GM12878 (cell line): ENCODE data around the gene PDE11A.
"Not testable (repeated sequence)": the region's sequence is repeated elsewhere in the genome, so short reads cannot be mapped to it uniquely, and the experiment has no call there.

Experiments used
- CTCF ChIP-seq, 3 experiments: IDR thresholded peaks in 2 of 3; conservative IDR thresholded peaks in 1 of 3; 2 replicates each; pipeline ENCODE4 v1.5.1; 2011; ENCODE audit warnings: low read depth in 3 of 3, low read length in 3 of 3, mild to moderate bottlenecking in 3 of 3, control low read depth in 2 of 3, moderate library complexity in 2 of 3, inconsistent platforms in 1 of 3, mixed read lengths in 1 of 3; ENCODE audit not compliant: control insufficient read depth in 2 of 3, insufficient read depth in 1 of 3; ENCODE audit errors: extremely low read depth in 1 of 3
- ETV6 ChIP-seq, 2 experiments: fragments of 450-650 bp in 1 of 2; IDR thresholded peaks in 1 of 2; conservative IDR thresholded peaks in 1 of 2; 2 replicates each; pipeline ENCODE4 v1.6.1; 2014; ENCODE audit warnings: antibody characterized with exemption in 1 of 2, borderline replicate concordance in 1 of 2, low read depth in 1 of 2, mild to moderate bottlenecking in 1 of 2, moderate library complexity in 1 of 2
- MYC ChIP-seq: IDR thresholded peaks from 2 replicates; pipeline ENCODE4 v1.6.1; 2011; ENCODE audit warnings: mild to moderate bottlenecking, low read length, moderate library complexity, inconsistent platforms; ENCODE audit not compliant: insufficient read depth, insufficient replicate concordance, insufficient read length, severe bottlenecking
- PKNOX1 ChIP-seq: fragments of 450-650 bp; IDR thresholded peaks from 2 replicates; pipeline ENCODE4 v1.6.1; 2016; ENCODE audit warnings: mild to moderate bottlenecking
- POLR2A ChIP-seq: IDR thresholded peaks from 2 replicates; pipeline ENCODE4 v1.6.1; 2011; ENCODE audit warnings: low read depth, mild to moderate bottlenecking, low read length
- POLR2AphosphoS2 ChIP-seq: IDR thresholded peaks from 2 replicates; pipeline ENCODE4 v1.6.1; 2011; ENCODE audit warnings: low read depth, mild to moderate bottlenecking, low read length, improper control_type of control experiment, moderate library complexity
- POLR2AphosphoS5 ChIP-seq: IDR thresholded peaks from 2 replicates; pipeline ENCODE4 v1.6.1; 2011; ENCODE audit warnings: mild to moderate bottlenecking, low read length, inconsistent platforms
- SKIL ChIP-seq: fragments of 450-650 bp; IDR thresholded peaks from 2 replicates; pipeline ENCODE4 v1.6.1; 2017; ENCODE audit warnings: mild to moderate bottlenecking, low read depth, inconsistent platforms; ENCODE audit not compliant: poor library complexity, severe bottlenecking
- SP1 ChIP-seq: IDR thresholded peaks from one replicate; pipeline ENCODE4 v1.6.1; 2011; ENCODE audit warnings: low read depth, low read length
- SRF ChIP-seq, 2 experiments: IDR thresholded peaks; 2 replicates each; pipeline ENCODE4 v1.6.1; 2011; ENCODE audit warnings: low read depth in 2 of 2, low read length in 2 of 2, mild to moderate bottlenecking in 1 of 2, moderate library complexity in 1 of 2

GRCh38 chr2:177785143-177785542 lies 287.4 kb downstream of the PDE11A start:
- TF ChIP-seq SP1; POLR2AphosphoS2; POLR2AphosphoS5; SRF (IDR thresholded peaks at IDR 0.05; ENCODE audit: low read depth in 2 of 2, low read length in 2 of 2); MYC; PKNOX1; SKIL; CTCF (IDR thresholded peaks at IDR 0.05 in 2 of 3, conservative IDR thresholded peaks at IDR 0.05 in 1 of 3; ENCODE audit: control insufficient read depth in 2 of 3, extremely low read depth in 1 of 3, insufficient read depth in 1 of 3, low read depth in 3 of 3, low read length in 3 of 3); POLR2A; ETV6 (conservative IDR thresholded peaks at IDR 0.05 in 1 of 2, IDR thresholded peaks at IDR 0.05 in 1 of 2; ENCODE audit: borderline replicate concordance in 1 of 2, low read depth in 1 of 2): not testable (repeated sequence)
